Measurements from ENCODE around the gene SLC31A2.
A peak's percentile ranks its signal among the peaks of the same experiment; 100 is the strongest.

DNA sequence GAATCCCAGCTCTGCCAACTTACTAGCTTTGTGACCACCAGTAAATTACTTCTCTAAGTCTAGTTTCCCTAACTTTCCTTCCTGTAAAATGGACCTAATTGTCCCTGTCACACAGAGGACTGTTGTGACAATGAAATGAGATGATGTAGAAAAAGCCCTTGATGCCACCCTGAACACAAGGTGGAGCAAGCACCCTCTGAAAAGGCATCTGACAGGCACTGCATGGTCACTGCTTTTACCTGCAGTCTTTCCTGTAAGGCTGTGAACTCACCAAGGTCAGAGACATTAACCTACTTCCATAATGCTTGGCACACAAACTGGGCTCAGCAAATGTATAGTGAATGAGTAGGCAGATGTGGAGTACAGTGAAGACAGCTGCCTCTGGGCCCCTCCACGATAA is 6.1 kb downstream of the SLC31A2 start:
- TF ChIP-seq, protein P1, sequence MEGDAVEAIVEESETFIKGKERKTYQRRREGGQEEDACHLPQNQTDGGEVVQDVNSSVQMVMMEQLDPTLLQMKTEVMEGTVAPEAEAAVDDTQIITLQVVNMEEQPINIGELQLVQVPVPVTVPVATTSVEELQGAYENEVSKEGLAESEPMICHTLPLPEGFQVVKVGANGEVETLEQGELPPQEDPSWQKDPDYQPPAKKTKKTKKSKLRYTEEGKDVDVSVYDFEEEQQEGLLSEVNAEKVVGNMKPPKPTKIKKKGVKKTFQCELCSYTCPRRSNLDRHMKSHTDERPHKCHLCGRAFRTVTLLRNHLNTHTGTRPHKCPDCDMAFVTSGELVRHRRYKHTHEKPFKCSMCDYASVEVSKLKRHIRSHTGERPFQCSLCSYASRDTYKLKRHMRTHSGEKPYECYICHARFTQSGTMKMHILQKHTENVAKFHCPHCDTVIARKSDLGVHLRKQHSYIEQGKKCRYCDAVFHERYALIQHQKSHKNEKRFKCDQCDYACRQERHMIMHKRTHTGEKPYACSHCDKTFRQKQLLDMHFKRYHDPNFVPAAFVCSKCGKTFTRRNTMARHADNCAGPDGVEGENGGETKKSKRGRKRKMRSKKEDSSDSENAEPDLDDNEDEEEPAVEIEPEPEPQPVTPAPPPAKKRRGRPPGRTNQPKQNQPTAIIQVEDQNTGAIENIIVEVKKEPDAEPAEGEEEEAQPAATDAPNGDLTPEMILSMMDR (IDR thresholded peaks at IDR 0.05; ENCODE audit: low read depth, low read length), result peak; percentile 23
- no peak for TF ChIP-seq EZH2phosphoT487 (IDR thresholded peaks at IDR 0.05; ENCODE audit: low read depth)
